Stimulated activated CD8-positive, alpha-beta memory T cell treated with anti-CD3 and anti-CD28 coated beads, Interleukin-7, amount 100 ng/mL, for 1 hour (primary cell): ENCODE results near the gene SIX1.

ENCODE experiments used
- DNase-seq, 2 donors: peaks; one replicate each; pipeline ENCODE4 v3.0.0-alpha.2; 2020; ENCODE audit warnings: low read depth in 2 of 2

The SIX1 gene

DNA sequence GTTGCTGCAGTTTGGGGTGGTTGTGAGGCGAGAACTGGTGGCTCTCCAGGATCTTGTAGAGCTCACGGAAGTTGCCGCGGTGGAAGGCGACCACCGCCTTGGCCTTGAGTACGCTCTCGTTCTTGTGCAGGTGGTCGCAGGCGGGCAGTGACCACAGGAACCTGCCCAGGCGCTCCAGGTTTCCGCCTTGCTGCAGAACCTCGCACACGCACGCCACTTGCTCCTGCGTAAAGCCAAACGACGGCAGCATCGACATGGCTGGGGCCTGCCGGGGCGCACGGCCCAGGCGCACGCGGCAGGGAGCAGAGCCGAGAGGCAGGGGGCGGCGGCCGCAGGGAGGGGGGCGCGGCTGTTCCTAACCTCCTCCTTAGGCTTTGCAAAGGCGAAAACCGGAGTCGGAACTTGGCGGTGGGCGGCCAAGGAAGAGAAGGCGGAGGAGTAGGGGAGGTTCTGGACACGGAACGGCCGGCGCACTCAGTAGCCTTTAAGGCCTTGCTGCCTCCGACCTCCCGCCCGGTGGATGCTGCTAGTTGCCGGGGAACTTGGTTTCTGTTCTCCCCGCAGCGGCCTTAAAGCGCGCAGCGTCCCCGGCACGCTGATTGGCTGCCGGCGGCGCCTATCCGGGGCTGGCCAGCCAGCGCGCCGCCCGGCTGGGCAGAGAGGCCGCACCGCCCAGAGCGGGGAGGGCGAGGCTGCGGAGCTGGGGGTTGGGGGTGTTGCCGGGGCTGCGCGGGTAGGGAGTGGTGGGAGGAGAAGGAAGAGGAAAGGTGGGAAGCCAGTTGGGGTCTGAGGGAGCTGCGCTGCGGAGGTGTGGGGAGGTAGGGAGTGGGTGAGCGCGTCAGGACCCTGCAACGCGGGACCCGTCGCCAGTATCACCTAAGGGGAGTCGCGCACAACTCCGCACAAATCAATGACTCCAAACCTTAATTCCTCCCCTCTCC, at the start of gene SIX1:
Gene SIX1 (minus strand): TSS at position 544 of the 941 bp plus-strand sequence. CDS start 288 bp downstream, at position 256.
- no peak for DNase-seq

DNA sequence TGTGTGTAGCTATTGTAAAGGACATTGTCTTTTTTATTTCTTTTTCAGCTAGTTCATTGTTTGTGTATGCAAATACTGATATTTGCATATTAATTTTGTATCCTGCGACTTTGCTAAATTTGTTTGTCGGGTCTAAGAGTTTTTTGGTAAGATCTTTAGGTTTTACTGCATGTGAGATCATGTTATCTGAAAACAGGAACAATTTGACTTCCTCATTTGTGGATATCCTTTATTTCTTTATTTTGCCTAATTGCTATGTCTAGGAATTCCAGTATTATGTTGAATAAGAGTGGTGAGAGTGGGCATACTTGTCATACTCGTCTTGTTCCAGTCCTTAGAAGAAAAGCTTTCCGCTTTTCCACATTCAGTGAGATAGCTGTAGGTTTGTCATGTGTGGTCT, 46.0 kb upstream of the SIX1 start:
- no peak for DNase-seq

DNA sequence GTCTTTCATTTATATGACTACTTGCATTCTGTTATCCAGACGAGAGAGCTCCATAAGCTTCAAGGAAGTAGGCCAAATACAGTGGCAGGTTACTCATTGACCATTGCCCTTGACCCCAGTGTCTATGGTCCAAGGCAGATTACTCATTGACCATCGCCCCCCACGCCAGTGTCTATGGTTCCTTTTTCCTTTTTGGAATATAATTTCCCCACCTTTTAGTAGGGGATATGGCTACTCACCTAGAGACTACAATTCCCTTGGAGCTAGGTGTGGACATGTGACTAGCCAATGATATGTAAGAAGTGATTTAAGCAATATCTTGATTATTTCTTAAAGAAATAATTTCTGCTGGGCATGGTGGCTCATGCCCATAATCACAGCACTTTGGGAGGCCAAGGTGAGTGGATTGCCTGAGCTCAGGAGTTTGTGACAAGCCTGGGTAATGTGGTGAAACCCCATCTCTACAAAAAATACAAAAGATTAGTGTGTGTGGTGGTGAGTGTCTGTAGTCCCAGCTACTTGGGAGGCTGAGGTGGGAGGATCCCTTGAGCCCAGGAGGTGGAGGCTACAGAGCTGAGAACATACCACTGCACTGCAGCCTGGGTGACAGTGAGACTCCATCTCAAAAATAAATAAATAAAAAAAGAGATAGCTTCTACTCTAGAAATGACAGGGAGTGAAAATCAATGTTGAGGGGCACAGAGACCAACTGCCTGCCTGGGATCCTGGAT, 42.3 kb upstream of the SIX1 start:
- DNase-seq = no peak

- no peak for DNase-seq
These were observed 37.6 kb upstream of the SIX1 start for GRCh38 chr14:60686865-60687264.

GRCh38 chr14:60684203-60684602, 34.9 kb upstream of the SIX1 start:
- no peak for DNase-seq

DNA sequence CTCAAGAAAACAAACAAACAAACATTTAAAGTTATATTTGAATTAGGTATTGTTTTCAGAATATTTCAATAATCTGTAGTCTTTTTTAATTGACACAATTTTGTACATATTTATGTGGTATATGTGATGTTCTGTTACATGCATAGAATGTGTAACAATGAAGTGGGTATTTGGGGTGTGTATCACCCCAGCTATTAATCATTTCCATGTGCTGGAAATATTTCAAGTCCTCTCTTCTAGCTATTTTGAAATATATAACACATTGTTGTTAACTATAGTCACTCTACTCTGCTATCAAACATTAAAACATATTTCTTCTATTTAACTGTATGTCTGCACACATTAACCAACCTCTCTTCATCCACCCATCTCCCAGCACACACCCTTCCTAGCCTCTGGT, 32.0 kb upstream of the SIX1 start:
- no peak for DNase-seq

- no peak for DNase-seq
These were observed 31.2 kb upstream of the SIX1 start for GRCh38 chr14:60680511-60680910.

- DNase-seq = no peak
These were observed 30.4 kb upstream of the SIX1 start for GRCh38 chr14:60679566-60680258.

GRCh38 chr14:60677701-60678100, 28.4 kb upstream of the SIX1 start:
- no peak for DNase-seq

GRCh38 chr14:60670989-60671388, 21.7 kb upstream of the SIX1 start:
- no peak for DNase-seq

DNA sequence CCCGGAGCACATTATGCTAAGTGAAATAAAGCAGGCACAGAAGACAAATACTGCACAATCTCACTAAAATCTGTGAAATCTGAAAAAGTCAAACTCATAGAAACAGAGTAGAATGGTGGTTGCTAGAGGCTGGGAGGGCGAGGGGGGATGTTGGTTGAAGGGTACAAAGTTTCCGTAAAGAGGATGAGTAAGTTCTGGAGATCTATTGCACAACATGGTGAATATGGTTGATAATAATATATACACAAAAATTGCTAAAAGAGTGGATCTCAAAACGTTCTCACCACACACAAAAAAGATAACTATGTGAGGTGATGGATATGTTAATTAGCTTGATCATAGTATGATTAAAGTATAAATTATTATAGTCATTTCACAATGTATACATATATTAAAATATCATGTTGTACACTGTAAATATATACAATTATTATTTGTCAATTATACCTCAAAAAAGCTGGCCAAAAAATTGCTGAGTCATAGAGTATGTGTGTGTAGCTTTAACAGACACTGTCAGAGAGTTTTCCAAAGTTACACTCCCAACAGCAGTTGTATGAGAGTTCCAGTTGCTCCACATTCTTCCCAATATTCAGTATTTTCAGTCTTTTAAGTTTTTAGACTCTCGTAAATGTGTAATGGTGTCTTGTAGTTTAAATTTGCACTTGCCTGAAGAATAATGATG, 19.3 kb upstream of the SIX1 start:
- no peak for DNase-seq

DNA sequence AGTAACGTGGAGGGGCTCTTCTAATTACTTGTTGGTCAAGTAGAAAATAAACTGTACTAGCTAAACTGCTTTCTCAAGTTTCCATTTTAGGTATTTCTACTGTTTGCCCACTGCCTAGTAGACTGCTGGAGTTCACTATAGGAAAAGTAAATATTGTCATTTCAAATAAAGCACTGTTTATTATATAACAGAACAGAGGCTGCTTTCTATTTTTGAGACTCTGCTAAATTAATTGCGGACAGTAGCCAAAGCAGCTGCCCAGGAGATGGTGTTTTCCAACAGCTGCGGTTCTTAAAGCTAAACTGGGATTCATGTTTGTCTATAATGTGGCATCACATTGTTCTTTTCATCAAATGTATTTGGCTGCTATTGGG, 15.9 kb upstream of the SIX1 start:
- no peak for DNase-seq

DNA sequence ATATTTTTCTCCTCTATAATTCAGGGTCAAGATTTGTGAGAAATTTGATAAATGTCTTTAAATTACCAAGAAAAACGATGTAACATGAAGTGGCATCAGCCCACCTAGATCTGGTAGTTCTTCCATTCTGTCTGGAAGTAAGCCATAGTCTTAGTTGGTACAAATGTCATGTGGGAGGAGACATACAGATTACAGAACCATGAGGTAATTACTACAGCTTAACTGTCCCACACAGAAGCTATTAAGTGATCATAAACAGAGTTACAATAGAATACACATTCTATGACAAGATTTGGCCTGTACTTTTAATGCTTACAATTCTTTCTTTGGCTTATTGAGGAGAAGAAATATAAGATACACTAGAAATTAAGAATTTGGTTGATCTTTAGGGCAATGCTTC, 13.7 kb upstream of the SIX1 start:
- no peak for DNase-seq

GRCh38 chr14:60661721-60662120, 12.4 kb upstream of the SIX1 start:
- DNase-seq = no peak

- no peak for DNase-seq
These were observed 9.8 kb upstream of the SIX1 start for GRCh38 chr14:60658909-60659585.

- no peak for DNase-seq
These were observed 9.0 kb upstream of the SIX1 start for GRCh38 chr14:60658211-60658690.

GRCh38 chr14:60657456-60658210, 8.4 kb upstream of the SIX1 start:
- DNase-seq = no peak

DNA sequence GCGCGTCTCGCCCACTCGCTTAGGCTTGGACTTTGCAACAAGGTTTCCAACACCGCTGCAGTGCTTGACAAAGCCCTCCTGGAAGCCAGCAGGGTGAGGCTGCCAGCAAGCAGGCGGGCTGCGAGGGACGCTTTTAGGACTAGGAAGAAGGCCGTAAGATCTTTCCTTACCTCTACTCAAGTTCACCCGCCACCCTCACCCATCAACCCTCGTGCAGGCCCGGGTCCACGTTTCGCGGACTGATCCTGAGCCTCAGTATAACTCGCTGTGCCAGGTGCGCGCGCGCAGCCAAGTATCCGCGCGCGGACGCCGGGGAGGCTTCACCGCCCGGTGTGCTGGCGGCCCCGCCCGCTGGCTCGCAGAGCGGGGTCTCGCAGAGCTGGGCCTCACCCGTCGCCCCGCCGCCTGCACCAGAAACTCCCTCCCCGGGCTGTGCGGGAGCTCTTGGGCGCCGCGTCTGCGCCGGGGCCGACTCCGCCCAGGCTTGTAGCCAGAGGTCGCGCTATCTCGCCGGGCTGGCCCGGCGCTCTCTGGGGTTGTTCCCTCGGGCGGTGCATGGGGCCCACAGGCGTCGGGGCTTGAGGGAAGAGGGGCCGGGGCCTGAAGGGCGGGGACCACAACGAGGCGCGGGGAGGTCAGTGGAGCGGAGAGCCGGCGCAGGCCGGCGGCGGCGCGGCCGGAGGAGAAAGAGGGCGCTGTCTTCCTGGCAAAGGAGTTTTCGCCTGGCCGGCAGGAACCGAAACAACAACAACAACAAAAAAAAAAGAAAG, 7.6 kb upstream of the SIX1 start:
- DNase-seq = no peak

GRCh38 chr14:60655898-60656685, 6.8 kb upstream of the SIX1 start:
- no peak for DNase-seq
